Right hindlimb (tissue), 1 donor: ENCODE results near the gene STAB1.
A peak's percentile ranks its signal among the peaks of the same experiment; 100 is the strongest.

Source experiments
- DNase-seq: peaks from one replicate; pipeline ENCODE4 v3.0.0-alpha.2; 2018

The STAB1 gene

DNA sequence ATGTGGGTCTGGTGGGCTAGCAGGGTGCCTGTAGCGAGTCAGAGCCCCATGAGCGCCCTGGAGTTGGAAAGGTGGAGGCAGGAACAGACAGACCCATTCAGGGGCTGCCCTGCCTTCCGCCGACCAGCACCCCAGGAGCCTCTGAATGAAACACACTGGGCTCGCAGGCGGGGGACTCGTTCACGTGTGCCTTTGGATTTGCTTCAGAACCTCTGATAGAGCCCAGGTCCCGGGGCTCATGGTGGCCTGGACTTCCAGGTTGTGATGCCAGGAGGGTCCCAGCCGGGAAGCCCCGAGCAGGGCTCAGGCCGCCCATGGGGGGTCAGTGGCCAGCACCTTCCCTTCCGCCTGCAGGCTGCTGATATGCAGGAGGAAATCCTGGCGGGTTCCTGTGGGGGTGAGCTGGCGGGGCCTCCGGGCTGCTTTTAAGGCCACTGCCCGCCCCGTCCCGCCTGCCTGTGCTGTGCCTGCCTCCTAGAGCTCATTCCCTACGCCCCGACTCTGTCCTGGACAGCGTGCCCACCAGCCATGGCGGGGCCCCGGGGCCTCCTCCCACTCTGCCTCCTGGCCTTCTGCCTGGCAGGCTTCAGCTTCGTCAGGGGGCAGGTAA lies at the start of gene STAB1:
Gene STAB1 (plus strand): TSS at position 453 of the 610 bp plus-strand sequence. CDS start 76 bp downstream, at position 529.
- DNase-seq, result no peak

DNA sequence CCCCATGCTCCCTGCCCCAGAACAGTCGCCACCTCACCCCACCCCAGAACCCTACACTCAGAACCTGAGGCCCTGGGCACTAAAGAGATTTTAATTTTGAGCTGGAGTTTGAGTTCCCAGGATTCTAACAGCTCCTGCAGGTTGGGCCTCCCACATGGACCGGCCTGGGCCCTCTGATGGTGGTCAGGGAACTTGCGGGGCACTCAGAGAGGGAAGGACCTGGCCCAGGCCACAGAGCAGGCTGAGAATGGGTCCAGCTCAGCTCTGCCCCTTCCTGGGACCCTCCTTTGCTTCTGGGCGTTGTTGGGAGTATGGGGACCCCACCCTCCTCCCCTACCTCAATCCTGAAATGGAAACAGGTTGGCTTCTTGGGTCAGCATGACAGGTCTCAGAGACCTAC lies 49.1 kb upstream of the STAB1 start:
- DNase-seq, result no peak

- DNase-seq, result peak; percentile 67
Observed at GRCh38 chr3:52446631-52447511, 48.3 kb upstream of the STAB1 start.

- no peak for DNase-seq
Observed at GRCh38 chr3:52447512-52448355, 47.4 kb upstream of the STAB1 start.

GRCh38 chr3:52450489-52451236 lies 44.5 kb upstream of the STAB1 start:
- no peak for DNase-seq

DNA sequence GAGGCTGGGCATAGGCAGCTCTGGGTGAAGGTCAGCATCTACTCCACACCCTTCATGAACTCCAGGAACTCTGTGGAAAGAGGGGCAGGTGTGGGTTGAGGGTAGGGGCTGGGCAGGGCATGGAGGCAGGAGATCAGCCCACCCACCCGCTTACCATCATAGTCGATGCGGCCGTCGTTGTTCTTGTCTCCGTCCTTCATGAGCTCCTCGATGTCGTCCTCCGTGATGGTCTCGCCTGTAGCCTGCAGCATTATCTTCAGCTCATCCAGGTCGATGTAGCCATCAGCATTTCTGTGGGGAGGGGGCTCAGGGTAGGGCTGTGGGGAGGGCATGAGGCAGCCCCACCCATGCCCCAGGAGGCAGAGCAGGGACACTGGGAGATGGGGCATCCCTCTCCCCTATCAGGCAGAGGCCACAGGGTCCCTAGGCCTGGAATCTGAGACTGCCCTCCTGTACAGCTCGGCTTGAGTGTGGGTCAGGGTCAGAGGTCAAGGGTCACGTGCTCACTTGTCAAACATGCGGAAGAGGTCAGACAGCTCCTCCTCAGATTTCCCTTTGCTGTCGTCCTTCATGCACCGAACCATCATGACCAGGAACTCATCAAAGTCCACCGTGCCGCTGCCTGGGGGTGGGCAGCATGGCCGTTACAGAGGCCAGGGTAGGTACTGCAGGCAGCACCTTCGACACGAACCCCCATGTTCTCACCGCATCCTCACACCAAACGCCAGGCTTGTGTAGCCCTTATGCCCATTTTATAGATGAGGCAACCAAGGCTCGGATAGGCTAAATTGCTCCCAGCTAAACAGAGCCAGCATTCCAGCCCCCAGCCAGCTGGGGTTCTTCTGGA lies 43.7 kb upstream of the STAB1 start:
- DNase-seq, result peak; percentile 21

- peak; percentile 16 for DNase-seq
Observed at GRCh38 chr3:52452126-52452525, 43.0 kb upstream of the STAB1 start.

DNA sequence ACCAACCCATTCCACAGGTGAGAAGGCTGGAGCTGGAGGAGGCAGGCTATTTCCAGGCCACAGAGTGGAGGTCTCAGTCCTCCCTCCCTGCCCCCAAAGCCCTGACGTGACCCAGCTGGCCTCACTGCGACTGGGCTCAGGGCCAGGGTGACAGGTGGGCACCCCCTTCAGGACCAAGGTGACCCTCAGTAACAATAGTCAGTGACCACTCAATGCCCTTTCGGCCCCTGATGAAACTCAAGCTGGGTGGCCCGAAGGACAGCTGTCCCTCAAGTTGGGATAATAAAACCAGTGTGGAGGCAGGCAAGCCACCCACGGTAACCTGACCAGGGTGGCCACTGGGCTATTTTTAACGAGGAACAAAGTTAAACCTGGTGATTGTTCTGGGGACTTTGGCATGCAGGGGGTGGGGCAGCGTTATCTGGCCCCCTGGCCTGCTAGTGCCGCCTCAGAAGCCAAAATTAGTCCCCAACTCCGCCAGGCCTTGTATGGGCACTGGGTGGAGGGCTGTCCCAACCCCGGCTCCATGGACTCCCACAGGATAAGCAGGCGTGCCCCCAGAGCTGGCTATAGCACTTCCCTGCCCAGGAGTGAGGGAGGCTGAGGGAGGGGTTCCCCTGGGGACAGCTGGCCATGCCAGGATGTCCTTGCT lies 42.4 kb upstream of the STAB1 start:
- peak; percentile 41 for DNase-seq

DNA sequence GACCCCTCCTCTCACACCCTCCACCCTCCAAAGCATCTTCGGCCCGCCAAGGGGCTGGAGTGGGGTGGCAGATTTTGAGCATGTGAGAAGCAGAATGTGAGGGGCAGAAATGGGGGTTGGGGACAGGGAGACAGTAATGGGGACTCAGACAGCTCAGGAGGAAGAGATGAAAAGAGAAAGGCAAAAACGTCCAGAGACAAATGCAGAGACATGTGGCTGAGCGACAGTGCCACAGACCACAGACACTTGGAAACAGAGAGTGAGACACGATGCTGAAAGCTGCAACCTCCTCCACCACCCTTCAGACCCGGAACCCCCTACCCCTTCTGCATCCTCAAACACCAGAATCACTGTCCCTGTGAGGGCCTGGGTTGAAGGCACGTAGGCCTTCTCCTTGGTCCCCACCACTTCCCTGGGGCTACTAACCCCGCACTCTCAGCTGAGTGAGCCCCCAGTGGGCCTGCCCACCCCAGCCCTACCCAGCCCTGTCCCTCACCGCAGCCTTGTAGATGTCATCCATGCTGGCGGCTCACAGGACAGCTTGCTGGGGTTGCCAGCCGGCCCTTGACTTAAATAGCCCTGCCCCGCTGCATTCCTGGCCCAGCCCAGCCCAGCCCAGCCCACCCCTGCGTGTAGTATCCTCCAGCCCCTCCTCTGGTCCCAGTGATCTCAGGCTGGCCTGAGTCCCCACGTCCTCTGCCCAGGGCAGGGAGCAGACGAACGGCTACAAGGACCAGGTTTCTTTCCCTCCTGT lies 41.5 kb upstream of the STAB1 start, which contains the start of gene TNNC1:
Gene TNNC1 (minus strand): TSS at position 546 of the 754 bp plus-strand sequence. CDS start 26 bp downstream, at position 520.
- no peak for DNase-seq

GRCh38 chr3:52454250-52454937 lies 40.7 kb upstream of the STAB1 start:
- DNase-seq, result no peak

DNA sequence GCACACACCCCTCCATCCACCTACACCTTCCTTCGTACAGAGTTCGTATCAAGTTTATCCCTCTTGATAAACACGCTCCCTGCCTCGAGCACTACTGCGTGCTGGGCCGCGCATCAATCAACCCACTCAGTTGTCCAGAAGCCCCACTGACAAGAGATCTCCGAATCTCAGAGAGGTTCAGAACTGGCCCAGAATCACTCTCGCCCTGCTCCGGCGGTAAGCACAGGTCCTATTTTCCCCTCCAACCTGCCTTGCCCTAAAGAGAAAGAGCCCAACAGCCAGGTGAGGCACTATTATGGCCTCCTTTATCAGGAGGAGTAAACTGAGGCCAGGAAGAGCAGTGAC lies 40.2 kb upstream of the STAB1 start:
- DNase-seq, result no peak

- peak; percentile 92 for DNase-seq
Observed at GRCh38 chr3:52455283-52456168, 39.6 kb upstream of the STAB1 start, which contains the start of gene NISCH. Gene NISCH (plus strand): TSS chr3:52455604. CDS start chr3:52455642, 38 bp downstream.

DNA sequence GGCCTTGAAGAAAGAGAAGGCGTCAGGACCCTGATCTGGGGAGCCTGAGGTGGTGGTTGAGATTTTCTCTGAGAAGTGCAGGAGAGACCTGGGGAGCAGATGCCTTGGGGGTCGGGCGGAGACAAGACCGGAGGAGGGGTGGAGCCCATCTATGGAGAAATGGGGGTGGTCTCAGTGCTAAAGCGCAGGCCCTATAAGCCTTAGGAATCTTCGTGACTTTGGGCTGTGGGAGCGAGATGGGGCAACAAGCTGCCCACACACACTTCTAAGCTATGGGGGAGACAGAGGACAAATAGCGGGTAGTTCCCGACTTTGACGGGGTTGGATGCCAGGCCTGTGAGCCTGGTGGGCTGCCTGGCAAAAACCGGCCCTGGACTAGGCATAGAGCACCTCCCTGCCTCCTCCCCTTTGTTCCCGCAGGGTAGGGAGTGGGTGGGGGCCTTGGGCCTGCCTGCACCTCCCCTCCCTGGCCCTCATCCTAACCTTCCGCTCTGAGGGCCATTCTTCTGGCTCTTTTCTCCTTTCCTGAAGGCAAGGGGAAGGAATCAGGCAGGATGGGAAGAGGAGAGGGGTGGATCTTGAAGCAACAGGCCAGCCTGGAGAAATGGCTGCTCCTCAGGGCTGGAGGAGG lies 38.9 kb upstream of the STAB1 start:
- DNase-seq, result peak; percentile 86

- DNase-seq, result no peak
Observed at GRCh38 chr3:52456800-52457183, 38.3 kb upstream of the STAB1 start.

GRCh38 chr3:52458031-52458760 lies 36.9 kb upstream of the STAB1 start:
- DNase-seq, result no peak

GRCh38 chr3:52458770-52459545 lies 36.2 kb upstream of the STAB1 start:
- DNase-seq, result no peak
